ENCODE results near the gene MSH5. TPM values are rescaled to one million over a fixed set of nuclear protein-coding genes. Genes with fewer than 3 reads are reported as not detected.
A peak's percentile ranks its signal among the peaks of the same experiment; 100 is the strongest.

MSH5 gene
- total RNA-seq, 4 donors from 2014 or later = 12.6 to 60.1 (median 17.2) TPM

- Histone ChIP-seq H3K27ac (peak overlapping the region; percentile 89), H3K36me3 (peaks cover 24% of the 10 kb centered on the region), H3K27me3 (no peaks in the 10 kb centered on the region), H3K9me3 (no peaks in the 10 kb centered on the region), H3K4me1 (peaks cover 71% of the 10 kb centered on the region), H3K4me3 (peak overlapping the region; percentile 75)
- DNase-seq (ENCODE audit: low spot score in 2 of 2) = no peak
- WGBS = 35% methylated on average over 10 of the region's 10 CpGs
- TF ChIP-seq POLR2AphosphoS5 (IDR thresholded peaks at IDR 0.05) = no peak
- TF ChIP-seq POLR2A (IDR thresholded peaks at IDR 0.05) = no peak
- TF ChIP-seq, protein P1, sequence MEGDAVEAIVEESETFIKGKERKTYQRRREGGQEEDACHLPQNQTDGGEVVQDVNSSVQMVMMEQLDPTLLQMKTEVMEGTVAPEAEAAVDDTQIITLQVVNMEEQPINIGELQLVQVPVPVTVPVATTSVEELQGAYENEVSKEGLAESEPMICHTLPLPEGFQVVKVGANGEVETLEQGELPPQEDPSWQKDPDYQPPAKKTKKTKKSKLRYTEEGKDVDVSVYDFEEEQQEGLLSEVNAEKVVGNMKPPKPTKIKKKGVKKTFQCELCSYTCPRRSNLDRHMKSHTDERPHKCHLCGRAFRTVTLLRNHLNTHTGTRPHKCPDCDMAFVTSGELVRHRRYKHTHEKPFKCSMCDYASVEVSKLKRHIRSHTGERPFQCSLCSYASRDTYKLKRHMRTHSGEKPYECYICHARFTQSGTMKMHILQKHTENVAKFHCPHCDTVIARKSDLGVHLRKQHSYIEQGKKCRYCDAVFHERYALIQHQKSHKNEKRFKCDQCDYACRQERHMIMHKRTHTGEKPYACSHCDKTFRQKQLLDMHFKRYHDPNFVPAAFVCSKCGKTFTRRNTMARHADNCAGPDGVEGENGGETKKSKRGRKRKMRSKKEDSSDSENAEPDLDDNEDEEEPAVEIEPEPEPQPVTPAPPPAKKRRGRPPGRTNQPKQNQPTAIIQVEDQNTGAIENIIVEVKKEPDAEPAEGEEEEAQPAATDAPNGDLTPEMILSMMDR (IDR thresholded peaks at IDR 0.05) = no peak
- TF ChIP-seq EP300 (IDR thresholded peaks at IDR 0.05) = no peak
Measured at GRCh38 chr6:31736768-31737314, 3.0 kb upstream of the MSH5 start.

- WGBS = 60% methylated on average over 7 of the region's 7 CpGs
Measured at GRCh38 chr6:31737315-31737990, 2.4 kb upstream of the MSH5 start.

GRCh38 chr6:31737991-31738979 lies 1.5 kb upstream of the MSH5 start:
- 14% methylated on average over 6 of the region's 6 CpGs for WGBS
- no peaks in the 10 kb centered on the region for H3K27me3 ChIP-seq
- H3K36me3 ChIP-seq = peaks cover 17% of the 10 kb centered on the region
- H3K4me1 ChIP-seq = peaks cover 62% of the 10 kb centered on the region
- H3K27ac ChIP-seq = peak overlapping the region; percentile 89
- peak overlapping the region; percentile 14 for H3K4me3 ChIP-seq
- TF ChIP-seq, protein P1 (IDR thresholded peaks at IDR 0.05) = no peak
- TF ChIP-seq POLR2AphosphoS5 (IDR thresholded peaks at IDR 0.05) (no peak), POLR2A (IDR thresholded peaks at IDR 0.05) (peak in 1 of 2 donors; percentile 36), EP300 (IDR thresholded peaks at IDR 0.05) (no peak)
- H3K9me3 ChIP-seq = no peaks in the 10 kb centered on the region
- no peak for DNase-seq (ENCODE audit: low spot score in 2 of 2)

More at GRCh38 chr6:31737315-31737990, 2.4 kb upstream of the MSH5 start:
- no peak for TF ChIP-seq POLR2A (IDR thresholded peaks at IDR 0.05)
- no peak for TF ChIP-seq POLR2AphosphoS5 (IDR thresholded peaks at IDR 0.05)
- no peak for TF ChIP-seq EP300 (IDR thresholded peaks at IDR 0.05)
- Histone ChIP-seq H3K36me3 (peaks cover 22% of the 10 kb centered on the region), H3K9me3 (no peaks in the 10 kb centered on the region), H3K4me1 (peaks cover 69% of the 10 kb centered on the region), H3K27me3 (no peaks in the 10 kb centered on the region), H3K27ac (peak overlapping the region; percentile 89), H3K4me3 (no peak overlapping the region)
- DNase-seq (ENCODE audit: low spot score in 2 of 2) = no peak

DNA sequence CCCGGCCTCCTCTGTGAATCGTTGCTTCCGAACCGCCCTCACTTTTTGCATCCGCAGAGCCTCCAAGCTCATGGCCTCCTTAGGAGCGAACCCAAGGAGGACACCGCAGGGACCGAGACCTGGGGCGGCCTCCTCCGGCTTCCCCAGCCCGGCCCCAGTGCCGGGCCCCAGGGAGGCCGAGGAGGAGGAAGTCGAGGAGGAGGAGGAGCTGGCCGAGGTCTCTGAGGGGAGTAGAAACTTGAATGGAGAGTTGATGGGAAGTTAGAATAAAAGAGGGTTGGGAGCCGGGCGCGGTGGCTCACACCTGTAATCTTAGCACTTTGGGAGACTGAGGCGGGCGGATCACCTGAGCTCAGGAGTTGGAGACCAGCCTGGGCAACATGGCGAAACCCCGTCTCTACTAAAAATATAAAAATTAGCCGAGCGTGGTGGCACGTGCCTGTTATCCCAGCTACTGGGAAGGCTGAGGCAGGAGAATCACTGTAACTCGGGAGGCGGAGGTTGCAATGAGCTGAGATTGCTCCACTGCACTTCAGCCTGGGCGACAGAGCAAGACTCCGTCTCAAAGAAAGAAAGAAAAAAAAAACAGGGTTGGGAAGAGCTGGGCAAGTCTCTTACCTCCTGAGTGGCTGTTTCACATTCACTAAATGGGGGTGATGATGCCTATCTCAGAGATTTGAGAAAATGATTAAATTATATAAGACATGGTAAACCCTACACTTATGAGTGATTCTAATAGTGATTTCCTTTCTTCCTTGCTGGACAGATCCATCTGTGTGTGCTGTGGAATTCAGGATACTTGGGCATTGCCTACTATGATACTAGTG lies 805 bp downstream of the MSH5 start:
- no peak for DNase-seq (ENCODE audit: low spot score in 2 of 2)
- H3K9me3 ChIP-seq = no peaks in the 10 kb centered on the region
- peak overlapping the region; percentile 79 for H3K4me3 ChIP-seq
- WGBS = 10% methylated on average over 29 of the region's 29 CpGs
- H3K36me3 ChIP-seq = peaks cover 7% of the 10 kb centered on the region
- H3K27ac ChIP-seq = peak overlapping the region; percentile 66
- TF ChIP-seq POLR2AphosphoS5 (IDR thresholded peaks at IDR 0.05) = no peak
- no peak for TF ChIP-seq POLR2A (IDR thresholded peaks at IDR 0.05)
- no peak for TF ChIP-seq EP300 (IDR thresholded peaks at IDR 0.05)
- TF ChIP-seq, protein P1 (IDR thresholded peaks at IDR 0.05) = no peak
- H3K27me3 ChIP-seq = no peaks in the 10 kb centered on the region
- H3K4me1 ChIP-seq = peaks cover 40% of the 10 kb centered on the region

GRCh38 chr6:31741815-31742214 lies 2.0 kb downstream of the MSH5 start:
- no peaks in the 10 kb centered on the region for H3K9me3 ChIP-seq
- no peaks in the 10 kb centered on the region for H3K27me3 ChIP-seq
- H3K4me1 ChIP-seq = peaks cover 37% of the 10 kb centered on the region
- H3K27ac ChIP-seq = no peak overlapping the region
- H3K36me3 ChIP-seq = peaks cover 10% of the 10 kb centered on the region
- TF ChIP-seq EP300 (IDR thresholded peaks at IDR 0.05) = no peak
- TF ChIP-seq, protein P1 (IDR thresholded peaks at IDR 0.05) = no peak
- no peak for TF ChIP-seq POLR2AphosphoS5 (IDR thresholded peaks at IDR 0.05)
- TF ChIP-seq POLR2A (IDR thresholded peaks at IDR 0.05) = no peak
- H3K4me3 ChIP-seq = no peak overlapping the region
- no peak for DNase-seq (ENCODE audit: low spot score in 2 of 2)
- 86% methylated on average over 2 of the region's 2 CpGs for WGBS
